ENCODE results near the gene CARD16.
A peak's percentile ranks its signal among the peaks of the same experiment; 100 is the strongest.
"Not testable (repeated sequence)": the region's sequence is repeated elsewhere in the genome, so short reads cannot be mapped to it uniquely, and the experiment has no call there.

CARD16 gene

DNA sequence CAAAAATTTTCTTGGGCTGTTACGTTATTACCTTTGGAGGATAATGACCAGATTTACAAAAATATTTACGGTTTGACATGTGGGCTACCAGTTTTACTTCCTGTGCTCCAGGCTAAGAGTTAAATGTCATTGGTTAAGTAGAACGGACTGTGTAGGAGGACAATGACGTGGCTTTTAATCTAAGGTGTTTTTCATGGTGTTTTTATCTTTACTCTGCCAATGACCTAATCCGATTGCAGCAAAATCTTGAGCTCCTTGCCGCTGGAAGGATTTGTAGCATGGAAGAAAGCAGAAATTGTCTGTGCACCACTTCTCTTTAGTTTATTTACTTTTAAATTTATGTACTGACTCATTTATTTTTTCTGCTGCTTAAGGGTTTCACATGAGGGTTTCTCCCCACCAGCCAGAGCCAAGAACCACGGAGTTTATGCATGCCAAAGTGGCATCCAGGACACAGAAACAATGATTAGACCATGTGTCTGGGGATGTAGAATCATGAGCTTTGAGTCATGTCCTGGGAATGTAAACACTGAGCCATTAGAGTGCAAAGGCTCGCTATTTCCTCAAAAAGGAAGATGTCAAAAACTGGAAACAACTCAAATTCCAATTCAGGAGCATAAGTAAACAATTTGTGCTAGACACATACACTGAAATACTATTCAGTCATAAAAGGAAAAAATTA, 1.9 kb upstream of the CARD16 start:
- DNase-seq, result no peak

DNA sequence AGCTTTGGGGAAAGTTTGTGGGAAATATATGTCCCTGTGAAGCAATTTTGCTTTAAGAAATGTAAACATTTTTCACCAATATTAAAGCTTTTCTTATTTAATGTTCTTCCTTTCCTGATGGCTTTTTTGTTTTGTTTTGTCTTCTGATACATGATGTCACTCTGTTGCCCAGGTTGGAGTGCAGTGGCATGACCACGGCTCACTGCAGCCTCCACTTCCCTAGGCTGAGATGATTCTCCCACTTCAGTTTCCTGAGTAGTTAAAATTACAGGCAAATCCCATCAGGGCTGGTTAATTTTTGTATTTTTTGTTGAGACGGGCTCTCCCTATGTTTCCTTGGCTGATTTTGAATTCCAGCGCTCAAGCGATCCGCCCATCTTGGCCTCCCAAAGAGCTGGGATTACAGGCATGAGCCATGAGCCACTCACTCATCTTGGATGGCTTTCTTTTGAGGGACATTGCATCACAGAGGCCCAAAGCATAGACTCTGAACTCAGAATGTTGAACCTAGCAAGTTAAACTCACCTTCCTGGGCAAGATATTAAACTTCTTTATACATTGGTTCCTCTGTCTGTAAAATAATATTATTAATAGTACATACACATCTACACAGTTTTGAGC, 651 bp upstream of the CARD16 start:
- DNase-seq, result no peak

DNA sequence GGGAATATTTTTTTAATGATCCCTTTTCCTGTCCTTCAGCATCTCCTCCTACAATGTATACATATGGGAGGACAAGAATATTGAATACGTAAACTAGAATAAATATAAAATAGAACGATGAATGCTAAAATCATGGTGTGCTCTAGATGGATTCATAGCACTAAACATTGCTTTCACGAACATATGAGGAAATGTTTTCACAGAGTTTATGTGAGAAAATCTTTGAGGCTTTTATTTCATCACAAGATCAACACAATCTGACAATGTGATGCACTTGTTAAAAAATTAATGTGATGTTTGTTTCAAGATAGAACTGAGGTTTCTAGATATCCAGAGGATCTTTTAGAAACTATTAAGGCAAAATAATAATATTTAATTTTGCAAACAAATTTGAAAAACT, 3.0 kb downstream of the CARD16 start:
- DNase-seq, result no peak

DNA sequence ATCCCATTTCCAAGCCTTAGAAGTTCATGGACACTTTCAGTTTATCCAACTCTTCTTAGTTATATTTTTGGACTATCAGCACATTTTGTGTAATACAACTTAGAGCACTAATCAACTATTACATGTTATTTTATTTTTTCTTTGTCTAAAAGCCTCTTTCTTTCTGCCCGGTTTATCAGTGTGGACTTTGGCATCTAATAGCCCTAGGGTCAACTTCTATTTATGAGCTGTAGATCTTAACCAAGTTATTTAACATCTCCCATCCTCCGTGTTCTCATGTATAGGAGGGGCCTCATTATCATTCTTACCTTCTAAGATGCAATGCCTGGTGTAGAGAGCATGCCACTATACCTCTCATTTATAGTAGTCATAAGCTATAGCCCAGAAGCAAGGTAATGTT, 4.4 kb downstream of the CARD16 start:
- DNase-seq, result no peak

DNA sequence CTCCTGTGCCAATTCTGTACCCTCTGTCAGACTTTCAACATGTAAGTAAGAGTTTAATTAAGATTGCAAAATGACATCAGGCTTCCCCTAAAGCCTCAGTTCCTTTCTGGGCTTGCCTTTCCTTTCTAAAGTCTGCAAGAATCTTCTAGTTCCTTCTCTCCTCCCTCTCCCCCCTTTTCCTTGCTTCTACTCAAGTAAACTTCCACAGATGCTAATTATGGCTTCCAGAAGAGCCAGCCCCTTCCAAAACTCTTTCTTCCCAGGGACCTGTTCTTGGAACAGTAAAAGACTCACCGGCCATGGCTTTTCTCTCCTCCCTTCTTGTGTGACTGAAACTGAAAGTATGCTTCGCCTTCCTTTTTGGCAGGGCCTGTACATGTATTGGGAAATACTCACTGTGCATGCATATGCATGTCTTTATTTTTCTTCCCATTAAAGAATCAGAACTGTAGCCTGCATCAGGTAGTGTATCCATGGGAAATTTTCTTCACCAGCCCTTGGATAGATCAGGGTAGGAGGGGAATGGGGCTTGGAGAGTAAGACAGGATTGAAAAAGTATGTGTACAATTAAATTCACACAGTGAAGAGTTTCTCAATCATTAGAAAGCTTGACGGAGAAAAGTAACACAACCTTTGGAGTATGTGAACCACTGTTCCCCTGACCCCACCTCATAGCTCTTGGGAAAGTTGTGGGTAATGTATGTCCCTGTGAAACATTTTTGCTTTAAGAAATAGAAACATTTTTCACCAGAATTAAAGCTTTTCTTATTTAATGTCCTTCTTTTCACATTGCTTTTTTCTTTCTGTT, 10.1 kb downstream of the CARD16 start, which contains the start of gene CASP1:
Gene CASP1, minus strand, starts transcription at position 332 of the 808 bp plus-strand sequence. Its CDS starts 31 bp downstream, at position 301.
- DNase-seq, result no peak

DNA sequence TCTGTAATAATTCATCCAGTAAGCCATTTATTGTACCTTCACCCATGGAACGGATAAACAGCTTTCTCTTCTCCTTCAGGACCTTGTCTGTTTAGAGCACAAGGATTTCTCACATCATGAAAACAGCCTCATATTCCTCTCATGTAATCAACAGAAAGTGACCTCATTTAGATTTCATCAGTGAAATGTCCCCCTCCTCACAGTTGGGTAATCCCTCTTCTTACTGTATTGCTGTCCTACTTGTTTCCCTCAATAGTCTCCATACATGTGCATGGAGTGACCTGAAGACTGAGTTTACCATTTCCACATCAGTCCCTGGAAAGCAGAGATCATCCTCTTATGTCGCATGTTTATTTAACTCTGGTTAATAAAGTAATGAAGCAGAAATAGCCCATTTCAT, 10.7 kb downstream of the CARD16 start:
- DNase-seq, result not testable (repeated sequence)

DNA sequence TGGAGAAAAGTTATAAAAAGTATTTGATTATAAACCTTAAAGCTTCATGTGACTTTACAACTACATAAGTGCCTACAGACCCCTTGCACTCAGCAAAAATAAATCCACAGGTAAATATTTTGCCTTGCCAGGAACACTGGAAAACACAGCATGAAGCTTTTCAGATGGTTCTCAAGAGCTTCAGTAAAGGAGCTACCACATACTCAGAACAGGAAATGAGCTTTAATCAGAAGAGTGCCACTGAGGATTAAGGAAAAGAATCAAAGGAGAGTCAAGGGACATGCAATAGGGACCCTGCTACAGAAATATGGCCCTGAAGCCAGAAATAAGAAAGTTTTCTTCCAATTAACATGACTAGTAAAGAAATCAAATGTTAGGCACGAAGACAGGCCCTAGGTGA, 11.4 kb downstream of the CARD16 start:
- DNase-seq, result peak in 1 of 3 experiments; percentile 9

DNA sequence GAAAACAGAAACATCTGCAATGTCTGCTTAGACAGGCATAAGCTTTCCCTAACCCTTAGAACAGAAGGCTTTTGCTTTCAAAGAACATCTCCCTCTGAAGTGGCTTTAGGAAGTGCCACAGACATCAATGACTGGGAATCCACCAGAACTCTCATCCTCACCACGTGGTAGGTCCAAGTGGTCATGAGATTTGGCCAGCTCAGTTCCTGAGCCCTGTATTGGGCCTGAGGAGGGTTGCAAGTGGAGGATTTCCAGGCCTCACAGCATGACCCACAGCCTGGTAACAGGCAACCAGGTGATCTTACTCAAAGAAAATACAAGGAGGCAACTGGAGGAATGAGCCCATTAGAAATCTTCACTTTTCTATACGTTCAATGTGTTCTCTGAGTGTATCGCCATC, 11.8 kb downstream of the CARD16 start:
- DNase-seq, result no peak

DNA sequence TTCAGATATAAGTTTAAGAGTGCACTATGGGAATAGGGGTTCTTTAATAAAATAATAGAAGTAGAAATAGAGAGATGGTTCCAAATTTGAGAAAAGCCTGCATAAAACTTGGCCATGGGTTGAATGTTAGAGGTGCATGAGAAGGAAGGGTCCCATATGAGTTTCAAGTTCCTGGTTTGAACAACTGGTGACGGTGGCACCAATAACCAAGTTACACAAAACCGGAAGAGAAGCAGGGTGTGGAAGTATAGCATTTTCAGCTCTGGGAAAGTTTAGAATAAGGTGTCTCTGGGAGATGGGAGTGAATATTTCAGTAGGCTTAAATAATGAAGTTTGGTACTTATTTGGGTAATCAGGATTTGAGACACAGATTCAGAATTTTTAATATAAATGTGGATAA, 12.6 kb downstream of the CARD16 start:
- no peak for DNase-seq

DNA sequence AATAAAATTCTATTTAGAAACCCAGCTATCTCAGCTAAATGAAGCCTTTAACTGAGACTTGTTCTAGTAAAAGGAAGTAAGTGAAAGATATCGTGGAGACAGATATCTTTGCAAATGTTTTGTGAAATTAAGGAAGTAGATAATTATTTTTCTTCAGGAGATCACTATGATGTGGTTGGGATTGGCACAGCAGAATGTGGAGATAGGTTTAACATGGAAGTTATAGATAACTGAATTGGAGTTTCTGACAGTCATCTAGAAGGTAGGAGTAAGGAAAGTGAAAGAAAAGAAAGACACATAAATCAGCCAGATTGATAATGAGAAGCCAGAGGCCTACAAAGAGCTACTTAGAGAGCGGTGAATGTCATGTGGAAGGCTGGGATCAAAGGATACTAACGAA, 17.5 kb downstream of the CARD16 start:
- DNase-seq, result no peak

DNA sequence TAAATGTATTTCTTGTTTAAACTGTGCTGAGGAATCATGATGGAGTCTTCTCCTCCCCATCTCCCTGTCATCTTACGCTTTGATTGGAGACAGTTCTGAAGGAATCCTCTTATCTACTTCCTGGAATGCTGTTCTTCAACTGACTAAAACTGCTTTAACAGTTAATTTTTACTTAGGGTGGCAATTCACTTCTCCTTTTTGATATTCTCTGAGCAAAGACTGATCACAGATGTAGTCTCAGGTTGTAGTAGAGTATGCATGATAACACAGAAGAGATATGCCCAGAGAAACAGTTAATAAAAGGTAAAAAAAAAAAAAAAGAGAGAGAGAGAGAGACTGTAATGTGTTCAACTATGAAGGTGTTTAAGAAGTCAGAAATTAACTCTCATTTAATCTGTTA, 20.7 kb downstream of the CARD16 start:
- DNase-seq, result no peak

DNA sequence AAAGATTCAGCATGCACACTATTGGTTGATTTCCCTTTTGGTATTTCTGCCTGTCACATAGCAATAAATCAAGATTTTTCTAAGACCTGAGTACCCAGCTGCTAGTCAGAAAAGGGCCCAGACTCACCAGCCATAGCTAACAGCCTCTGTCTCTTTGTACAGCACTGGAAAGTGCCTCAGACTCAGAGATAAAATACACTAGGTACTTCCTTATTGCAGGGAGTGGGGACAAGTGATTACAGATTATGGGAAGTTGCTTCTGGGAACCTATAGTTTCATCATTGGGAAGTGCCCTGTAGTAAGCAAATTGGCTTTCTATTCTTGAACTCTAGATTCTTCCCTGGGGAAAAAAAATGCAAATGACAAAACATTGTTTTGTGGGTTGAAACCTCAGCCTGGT, 22.1 kb downstream of the CARD16 start, which contains the start of gene CASP5:
Gene CASP5, minus strand, starts transcription at position 166 of the 400 bp plus-strand sequence. Its CDS starts 32 bp downstream, at position 134.
- no peak for DNase-seq

DNA sequence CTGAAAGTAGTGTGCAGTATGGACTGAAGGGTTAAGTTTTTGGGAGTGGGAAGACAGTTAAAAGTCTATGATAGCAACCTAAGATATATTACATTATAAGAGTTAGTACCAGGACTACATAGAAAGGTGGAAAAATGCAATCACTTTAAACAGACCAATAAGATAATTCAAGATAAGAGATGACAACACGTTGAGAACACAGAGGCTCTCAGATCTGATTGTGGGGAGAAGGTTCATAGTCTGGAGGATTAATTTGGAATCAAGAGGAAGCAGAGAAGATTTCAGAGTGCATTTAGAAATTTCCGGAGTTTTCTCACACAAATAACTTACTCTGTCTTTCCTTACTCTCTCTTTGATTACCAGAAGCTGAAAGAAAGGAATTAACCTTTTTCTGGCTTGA, 22.6 kb downstream of the CARD16 start:
- DNase-seq, result no peak

DNA sequence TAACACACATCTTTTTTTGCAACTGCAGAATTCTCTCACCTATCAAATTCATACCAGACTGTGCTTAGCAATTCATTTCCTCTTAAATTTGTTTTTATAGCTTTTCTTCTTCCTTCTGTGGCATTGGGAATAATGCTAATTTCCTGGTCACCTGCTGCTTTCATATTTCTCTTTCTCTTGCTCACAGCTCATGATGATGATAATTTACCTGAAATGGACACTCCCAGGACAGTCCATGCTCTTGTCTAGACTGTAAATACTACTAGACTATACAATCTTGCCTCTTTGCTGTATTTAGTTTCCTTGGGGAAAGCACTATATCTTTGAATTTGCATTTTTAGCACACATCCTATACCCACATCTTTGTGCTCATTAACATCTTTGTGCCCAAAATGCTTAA, 37.7 kb downstream of the CARD16 start:
- DNase-seq, result no peak

DNA sequence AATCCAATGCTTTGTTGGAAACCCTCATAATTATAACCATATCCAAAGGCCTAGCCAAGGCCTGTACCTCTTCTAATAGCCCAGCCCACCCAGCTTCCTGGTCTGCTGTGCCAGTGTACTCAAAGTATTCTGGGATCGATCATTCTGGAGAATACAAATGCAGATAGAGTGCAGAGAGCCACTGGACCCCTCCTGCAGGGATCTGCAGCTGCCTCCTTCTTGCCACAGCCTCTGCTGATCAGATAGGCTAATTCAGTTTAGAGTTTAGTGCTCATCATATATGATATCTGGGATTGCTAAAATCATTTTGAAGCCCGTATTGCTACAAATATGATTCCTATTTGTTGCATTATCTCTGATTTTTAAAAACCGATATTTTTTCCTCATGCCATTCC, 39.7 kb downstream of the CARD16 start:
- DNase-seq, result no peak

DNA sequence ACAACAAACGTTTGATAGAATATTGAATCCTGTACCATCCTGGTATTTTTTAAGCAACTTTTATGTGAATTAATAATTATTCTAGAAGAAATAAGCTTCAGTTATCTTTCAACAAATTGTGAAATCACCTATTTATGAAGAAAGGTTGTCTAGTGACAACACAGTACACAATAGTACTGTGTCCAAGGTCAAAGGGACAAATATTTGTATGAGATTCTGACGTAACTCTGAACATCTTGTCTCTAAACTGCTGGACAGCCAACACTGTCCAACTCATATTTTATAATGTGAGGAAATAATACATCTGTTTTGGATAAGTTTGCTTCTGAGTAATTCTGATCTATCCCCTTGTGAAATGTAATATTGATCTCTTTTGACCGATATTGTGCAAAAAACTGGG, 41.1 kb downstream of the CARD16 start:
- DNase-seq, result no peak

DNA sequence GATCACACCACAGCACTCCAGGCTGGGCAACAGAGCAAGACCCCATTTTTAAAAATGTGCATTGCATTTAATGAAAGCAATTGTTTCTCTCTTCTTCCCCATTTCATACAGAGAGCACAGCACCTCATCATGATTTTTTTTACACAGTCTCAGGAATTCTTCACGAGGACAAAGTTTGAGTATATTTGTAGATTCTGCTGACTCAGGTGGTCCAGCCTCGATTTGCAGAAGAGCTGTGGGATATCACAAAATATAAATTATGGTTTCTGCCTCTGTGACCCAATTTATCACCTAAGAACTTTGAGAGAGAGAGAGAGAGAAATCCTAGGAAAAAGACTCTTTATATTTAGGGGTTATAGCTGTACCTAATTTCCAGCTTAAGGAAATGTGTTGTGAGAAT, 42.0 kb downstream of the CARD16 start:
- no peak for DNase-seq

DNA sequence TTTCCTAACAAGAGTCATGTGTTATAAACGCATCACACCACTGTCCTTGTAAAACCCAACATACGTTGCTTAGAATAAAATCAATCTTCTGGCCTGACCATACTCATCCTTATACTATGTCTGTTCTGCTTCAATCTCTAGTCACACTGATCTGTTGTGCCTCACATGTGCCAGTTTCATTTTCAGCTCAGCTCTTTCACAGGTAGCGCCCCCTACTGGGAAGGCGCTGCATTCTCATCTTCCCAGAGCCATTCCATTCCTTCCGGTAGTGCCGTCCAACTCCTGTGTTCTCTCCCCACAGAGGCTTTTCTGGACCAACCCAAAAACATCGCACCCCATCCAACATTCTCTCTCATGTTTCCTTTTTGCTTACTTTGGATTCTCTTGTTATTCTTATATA, 44.3 kb downstream of the CARD16 start:
- no peak for DNase-seq

DNA sequence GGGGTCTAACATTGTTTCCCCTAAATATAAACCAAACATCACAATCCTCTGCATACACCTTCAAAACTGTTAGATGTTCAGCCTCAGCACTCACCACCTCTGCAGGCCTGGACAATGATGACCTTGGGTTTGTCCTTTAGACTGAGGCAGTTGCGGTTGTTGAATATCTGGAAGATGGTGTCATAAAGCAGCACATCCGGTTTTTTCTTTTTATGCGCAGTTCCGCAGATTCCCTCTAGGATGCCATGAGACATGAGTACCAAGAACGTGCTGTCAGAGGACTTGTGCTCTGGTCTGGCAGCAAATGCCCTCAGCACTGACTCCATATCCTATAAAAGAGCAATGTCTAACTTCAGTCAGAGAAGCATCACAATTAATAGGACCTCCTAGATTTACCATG, 45.0 kb downstream of the CARD16 start:
- DNase-seq, result no peak

DNA sequence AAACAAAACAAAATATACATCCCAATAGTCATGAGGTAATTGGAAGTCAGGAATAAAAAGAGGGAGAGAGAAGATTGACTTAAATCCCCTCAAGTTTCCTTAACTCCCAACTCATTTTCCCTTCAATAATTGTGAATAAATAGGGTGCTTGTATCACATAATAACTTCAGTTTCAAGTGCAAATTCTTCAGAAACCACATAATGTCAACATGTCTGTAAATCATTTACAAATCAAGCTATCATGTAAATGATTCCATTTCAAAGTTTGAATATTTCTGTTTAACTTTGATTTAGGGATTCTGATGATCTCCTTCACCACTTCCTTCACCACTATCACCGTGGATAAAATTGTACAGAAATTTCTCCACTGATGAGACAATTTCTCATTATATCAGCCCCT, 45.4 kb downstream of the CARD16 start:
- no peak for DNase-seq

DNA sequence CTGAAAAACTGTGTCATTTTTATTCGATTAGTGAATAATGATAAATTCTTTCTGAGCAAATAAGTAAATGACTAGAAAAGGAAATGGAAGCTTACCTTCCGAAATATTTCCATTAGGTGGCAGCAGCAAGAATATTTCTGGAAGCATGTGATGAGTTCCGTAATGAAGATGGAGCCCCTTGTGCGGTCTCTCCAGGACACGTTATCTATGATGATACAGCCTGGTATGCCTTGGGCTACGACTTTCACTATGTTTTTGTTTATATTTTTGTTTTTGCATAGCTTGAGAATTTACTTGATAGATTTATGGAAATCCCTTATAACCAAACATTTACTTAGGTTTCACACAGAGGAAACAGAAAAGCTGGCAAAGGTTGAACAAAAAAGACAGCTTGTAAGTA, 47.8 kb downstream of the CARD16 start:
- DNase-seq, result no peak

DNA sequence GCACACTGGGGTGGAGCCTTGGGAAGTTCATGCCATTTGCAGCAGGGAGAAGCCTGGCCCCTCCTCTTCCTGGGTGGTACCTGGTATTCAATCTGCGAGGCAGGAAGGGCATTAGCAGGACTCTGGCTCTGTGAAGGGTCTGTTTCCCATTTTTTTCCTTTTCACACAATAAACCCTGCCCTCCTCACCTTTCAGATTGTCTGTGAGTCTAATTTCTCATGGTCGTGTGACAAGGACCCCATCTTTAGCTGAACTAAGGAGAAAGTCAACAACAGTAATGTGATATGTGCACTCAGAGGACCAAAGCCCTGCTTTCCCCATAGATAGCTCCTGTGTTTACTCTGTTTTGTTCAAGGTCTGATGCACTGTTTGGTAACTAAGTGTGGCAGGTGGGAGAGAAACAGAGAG, 50.1 kb downstream of the CARD16 start:
- DNase-seq, result peak; percentile 81 to 98 (median 94)

DNA sequence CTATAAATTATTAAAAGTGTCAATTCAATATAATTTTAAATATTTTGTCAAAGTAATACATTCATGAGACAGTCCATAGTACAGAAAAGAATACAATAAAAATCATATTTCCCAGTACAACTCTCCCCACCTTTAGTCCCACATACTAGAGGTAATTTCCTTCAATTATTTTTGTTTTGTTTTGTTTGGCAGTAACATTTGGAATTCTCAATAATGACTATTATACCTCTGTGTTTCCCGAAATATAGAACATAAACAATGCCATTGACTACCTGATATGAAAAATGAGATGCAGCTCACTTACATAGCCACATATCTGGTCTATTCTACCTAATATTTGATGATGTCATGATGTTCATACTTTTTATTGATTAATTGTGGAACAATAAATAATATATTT, 52.4 kb downstream of the CARD16 start:
- no peak for DNase-seq

DNA sequence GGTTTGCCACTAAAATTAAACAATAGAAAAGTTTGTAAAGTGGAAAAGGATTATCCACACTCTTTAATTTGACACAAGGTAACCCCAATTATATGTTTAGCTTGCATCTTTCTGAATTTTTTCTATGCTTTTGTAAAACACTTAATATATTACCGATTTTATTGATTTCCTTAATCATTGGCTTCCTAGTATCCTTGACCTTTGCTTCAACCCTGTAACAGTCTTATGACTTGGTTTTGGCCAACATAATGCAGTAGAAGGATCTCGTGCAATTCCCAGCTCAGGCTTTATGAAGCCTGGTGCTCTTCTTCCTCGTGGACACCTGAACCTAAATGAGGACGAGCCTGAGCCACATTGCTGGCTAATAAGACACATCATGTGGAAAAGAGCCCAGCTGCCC, 53.1 kb downstream of the CARD16 start:
- DNase-seq, result no peak
